H1 (cell line): ENCODE data around the gene NUP210L. TPM values are rescaled to one million over a fixed set of nuclear protein-coding genes. Genes with fewer than 3 reads are reported as not detected.
"Not testable (repeated sequence)": the region's sequence is repeated elsewhere in the genome, so short reads cannot be mapped to it uniquely, and the experiment has no call there.

Experiments used
- CTCF ChIA-PET: fragments of 300-600 bp; sonication (Branson Sonifier 250); formaldehyde crosslinking; loops from one replicate; lab custom pipeline; 2021; ENCODE audit not compliant: partially characterized antibody; lab: Charles Lee
- POLR2A ChIA-PET: fragments of 300-600 bp; sonication (Branson Sonifier 250); formaldehyde crosslinking; loops from one replicate; lab custom pipeline; 2021; ENCODE audit warnings: inconsistent platforms; ENCODE audit not compliant: partially characterized antibody; lab: Charles Lee
- DNase-seq, 2 experiments: peaks; one replicate each; pipeline versions ENCODE4 v3.0.0 to v3.0.0-alpha.2; 2010 to 2022; ENCODE audit warnings: low spot score in 2 of 2, low read depth in 1 of 2, mixed read lengths in 1 of 2
- FAIRE-seq: peaks from 2 replicates; lab custom pipeline; 2011; peaks lifted over from hg19 to GRCh38; lab: Jason Lieb, UNC
- H2AFZ ChIP-seq: 2 replicates; pipeline ENCODE4 v1.8.1; 2012; ENCODE audit warnings: low read length, inconsistent platforms
- H2AK5ac ChIP-seq: 2 replicates; pipeline ENCODE4 v1.6.1; 2013; ENCODE audit warnings: low read depth, low read length
- H2BK120ac ChIP-seq: replicated peaks from 2 replicates; pipeline ENCODE3; 2013; ENCODE audit warnings: low read depth, low read length, inconsistent platforms
- H2BK12ac ChIP-seq: 2 replicates; pipeline ENCODE4 v1.6.1; 2013; ENCODE audit warnings: low read depth, low read length
- H2BK15ac ChIP-seq: 2 replicates; pipeline ENCODE4 v1.6.1; 2013; ENCODE audit warnings: low read length
- H2BK20ac ChIP-seq: 2 replicates; pipeline ENCODE4 v1.6.1; 2013; ENCODE audit warnings: low read length
- H2BK5ac ChIP-seq: 2 replicates; pipeline ENCODE4 v1.6.1; 2013; ENCODE audit warnings: low read depth, low read length
- H3K14ac ChIP-seq: 2 replicates; pipeline ENCODE4 v1.6.1; 2013; ENCODE audit warnings: inconsistent platforms; ENCODE audit not compliant: insufficient read length
- H3K18ac ChIP-seq: 2 replicates; pipeline ENCODE4 v1.6.1; 2013; ENCODE audit warnings: low read length; ENCODE audit errors: extremely low read depth
- H3K23ac ChIP-seq: 2 replicates; pipeline ENCODE4 v1.6.1; 2013; ENCODE audit warnings: inconsistent platforms; ENCODE audit not compliant: insufficient read length
- H3K23me2 ChIP-seq: 2 replicates; pipeline ENCODE4 v1.6.1; 2013; ENCODE audit warnings: low read depth, low read length
- H3K27ac ChIP-seq: 2 replicates; pipeline ENCODE4 v1.6.1; 2011; ENCODE audit warnings: low read depth, low read length, inconsistent platforms
- H3K27me3 ChIP-seq, 4 experiments: replicated peaks in 1 of 4; 1 replicate in 1 of 4; 2 replicates in 3 of 4; pipeline versions ENCODE4 v1.6.1 to v1.8.1; 2011 to 2013; ENCODE audit warnings: low read length in 3 of 4, mild to moderate bottlenecking in 3 of 4, inconsistent platforms in 2 of 4, mixed read lengths in 2 of 4, moderate library complexity in 1 of 4; ENCODE audit not compliant: control insufficient read depth in 3 of 4, insufficient read depth in 3 of 4; ENCODE audit errors: extremely low read depth in 1 of 4
- H3K36me3 ChIP-seq, 4 experiments: 2 replicates each; pipeline versions ENCODE4 v1.6.1 to v1.8.1; 2011 to 2013; ENCODE audit warnings: mild to moderate bottlenecking in 4 of 4, low read length in 3 of 4, moderate library complexity in 2 of 4, control low read depth in 1 of 4, inconsistent platforms in 1 of 4; ENCODE audit not compliant: insufficient read depth in 4 of 4, control insufficient read depth in 2 of 4
- H3K4ac ChIP-seq: replicated peaks from 2 replicates; pipeline ENCODE3; 2013; ENCODE audit warnings: low read length, low read depth, mixed read lengths, inconsistent platforms; ENCODE audit not compliant: insufficient read length
- H3K4me1 ChIP-seq, 4 experiments: replicated peaks in 1 of 4; 1 replicate in 1 of 4; 2 replicates in 3 of 4; pipeline versions ENCODE4 v1.6.1 to v1.8.1; 2011 to 2013; ENCODE audit warnings: low read length in 3 of 4, inconsistent platforms in 2 of 4, mixed read lengths in 1 of 4; ENCODE audit not compliant: insufficient read depth in 4 of 4, control insufficient read depth in 3 of 4
- H3K4me2 ChIP-seq, 2 experiments: 2 replicates each; pipeline versions ENCODE4 v1.6.1 to v1.8.1; 2011 to 2013; ENCODE audit warnings: low read depth in 2 of 2, low read length in 2 of 2, control low read depth in 1 of 2, inconsistent platforms in 1 of 2, mild to moderate bottlenecking in 1 of 2; ENCODE audit not compliant: insufficient read depth in 1 of 2
- H3K4me3 ChIP-seq, 4 experiments: fragments of 200-600, 300-600 bp in 1 of 4; sonication (generic), shearing (Covaris generic), sonication (Bioruptor Twin) in 1 of 4; 2 replicates each; pipeline versions ENCODE4 v1.5.1 to v1.8.1; 2011 to 2016; ENCODE audit warnings: low read length in 4 of 4, low read depth in 3 of 4, control low read depth in 2 of 4, inconsistent platforms in 2 of 4, mild to moderate bottlenecking in 2 of 4, mixed read lengths in 1 of 4, moderate library complexity in 1 of 4; ENCODE audit not compliant: insufficient read depth in 2 of 4; ENCODE audit errors: extremely low read depth in 1 of 4
- H3K56ac ChIP-seq: replicated peaks from 2 replicates; pipeline ENCODE3; 2013; ENCODE audit warnings: low read depth, mild to moderate bottlenecking, mixed read lengths, low read length, inconsistent platforms; ENCODE audit not compliant: insufficient read length
- H3K79me1 ChIP-seq: 2 replicates; pipeline ENCODE4 v1.6.1; 2013; ENCODE audit warnings: low read depth, low read length, control low read depth
- H3K79me2 ChIP-seq, 2 experiments: 2 replicates each; pipeline versions ENCODE4 v1.6.1 to v1.8.1; 2012 to 2013; ENCODE audit warnings: low read length in 2 of 2, mild to moderate bottlenecking in 2 of 2, inconsistent platforms in 1 of 2; ENCODE audit not compliant: insufficient read depth in 2 of 2, control insufficient read depth in 1 of 2
- H3K9ac ChIP-seq, 4 experiments: replicated peaks in 1 of 4; 1 replicate in 1 of 4; 2 replicates in 3 of 4; pipeline versions ENCODE4 v1.6.1 to v1.8.1; 2011 to 2013; ENCODE audit warnings: low read depth in 3 of 4, low read length in 3 of 4, control low read depth in 2 of 4, mild to moderate bottlenecking in 2 of 4, moderate library complexity in 2 of 4, inconsistent platforms in 1 of 4; ENCODE audit errors: extremely low read depth in 1 of 4
- H3K9me3 ChIP-seq, 2 experiments: 2 replicates each; pipeline versions ENCODE4 v1.6.1 to v1.8.1; 2012 to 2013; ENCODE audit warnings: mild to moderate bottlenecking in 2 of 2, moderate library complexity in 2 of 2, control low read depth in 1 of 2, inconsistent platforms in 1 of 2, low read depth in 1 of 2, low read length in 1 of 2, mixed read lengths in 1 of 2; ENCODE audit not compliant: insufficient read depth in 2 of 2
- H4K20me1 ChIP-seq, 2 experiments: replicated peaks in 1 of 2; 2 replicates each; pipeline versions ENCODE3 to v1.8.1; 2011 to 2013; ENCODE audit warnings: inconsistent platforms in 2 of 2, low read length in 2 of 2, mild to moderate bottlenecking in 1 of 2; ENCODE audit not compliant: insufficient read depth in 2 of 2, control insufficient read depth in 1 of 2
- H4K5ac ChIP-seq: 2 replicates; pipeline ENCODE4 v1.6.1; 2013; ENCODE audit warnings: low read length, low read depth, mixed read lengths, inconsistent platforms; ENCODE audit not compliant: insufficient read length
- H4K8ac ChIP-seq: 2 replicates; pipeline ENCODE4 v1.8.0; 2013; ENCODE audit warnings: mild to moderate bottlenecking, moderate library complexity, low read length, inconsistent platforms; ENCODE audit not compliant: insufficient read depth; ENCODE audit errors: extremely low read depth
- H4K91ac ChIP-seq: replicated peaks from 2 replicates; pipeline ENCODE3; 2013; ENCODE audit warnings: low read length, mixed read lengths, inconsistent platforms; ENCODE audit not compliant: insufficient read length
- WGBS, 2 experiments: shearing (Covaris generic) in 1 of 2; methylation state at CpG; one replicate each; pipeline versions ENCODE4 v1.1.6 to v1.1.7; 2013 to 2015; ENCODE audit warnings: low lambda C conversion rate in 2 of 2, mixed read lengths in 2 of 2, inconsistent platforms in 1 of 2, low coverage in 1 of 2, missing lambda C conversion rate in 1 of 2; ENCODE audit not compliant: insufficient replicate concordance in 2 of 2, insufficient coverage in 1 of 2, insufficient read length in 1 of 2; ENCODE audit errors: extremely low coverage in 1 of 2, missing lambda C conversion rate in 1 of 2; 5-methylcytosine and 5-hydroxymethylcytosine counted together
- polyA plus RNA-seq, 7 experiments: library from polyadenylated mRNA; depleted of rRNA in 3 of 7; stranded (reverse) in 5 of 7; unstranded in 2 of 7; fragments of >200 nt in 5 of 7; fragments of 200-250 nt in 2 of 7; gene quantifications; 1 replicate in 5 of 7; 2 replicates in 1 of 7; 4 replicates in 1 of 7; pipeline versions ENCODE4 v1.2.1 to v1.2.3, GENCODE V29; 2011 to 2013; ENCODE audit warnings: missing spikeins in 2 of 7, mixed read lengths in 2 of 7
- total RNA-seq: library from RNA; stranded (reverse); fragmentation: NEBNext Ultra II Directional; extraction: Animal tissue kit (Norgen Biotek cat#: 25700); gene quantifications from 2 replicates; pipeline ENCODE4 v1.2.1, GENCODE V29; 2021

The NUP210L gene
- total and polyA plus RNA-seq, 2 of the 8 experiments (the other 6 are each of a cell fraction or from before 2014, with no cell fraction given), result not detected

DNA sequence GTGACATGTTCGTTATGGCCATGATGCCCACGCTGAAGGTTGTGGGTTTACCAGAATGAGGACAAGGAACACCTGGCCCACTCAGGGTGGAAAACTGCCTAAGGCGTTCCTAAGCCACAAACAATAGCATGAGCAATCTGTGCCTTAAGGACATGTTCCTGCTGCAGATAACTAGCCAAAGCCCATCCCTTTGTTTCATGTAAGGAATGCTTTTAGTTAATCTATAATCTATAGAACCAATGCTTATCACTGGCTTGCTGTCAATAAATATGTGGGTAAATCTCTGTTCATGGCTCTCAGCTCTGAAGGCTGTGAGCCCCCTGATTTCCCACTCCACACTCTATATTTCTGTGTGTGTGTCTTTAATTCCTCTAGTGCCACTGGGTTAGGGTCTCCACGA, 107.4 kb downstream of the NUP210L start:
- H3K4me3 ChIP-seq, H3K56ac ChIP-seq, H3K9ac ChIP-seq, H3K79me2 ChIP-seq, H3K36me3 ChIP-seq, H3K18ac ChIP-seq, H3K9me3 ChIP-seq, H3K27me3 ChIP-seq, DNase-seq, H2AK5ac ChIP-seq, H2BK20ac ChIP-seq, H2BK5ac ChIP-seq, H2AFZ ChIP-seq, H3K4me1 ChIP-seq, H3K14ac ChIP-seq, H4K8ac ChIP-seq, H2BK15ac ChIP-seq, H4K5ac ChIP-seq, FAIRE-seq, H3K23me2 ChIP-seq, H3K79me1 ChIP-seq, H3K4ac ChIP-seq, H2BK120ac ChIP-seq, H3K23ac ChIP-seq, H2BK12ac ChIP-seq, H4K20me1 ChIP-seq, CTCF ChIA-PET, H3K4me2 ChIP-seq, H3K27ac ChIP-seq, H4K91ac ChIP-seq: not testable (repeated sequence)
- POLR2A ChIA-PET, result interaction anchor here (1.6 kb wide), 1 partner anchor 57 kb away, joined by 5 read pairs; the partner anchor contains the start of gene RPS27
- WGBS, 2 experiments, result 63% methylated on average over 4 of the region's 4 CpGs; no CpG with 5 or more reads in 1 of the 2 experiments

- not testable (repeated sequence) for FAIRE-seq, H4K91ac ChIP-seq, H3K14ac ChIP-seq, H3K56ac ChIP-seq, H3K27me3 ChIP-seq, H3K9ac ChIP-seq, H3K9me3 ChIP-seq, H2AK5ac ChIP-seq, H2BK5ac ChIP-seq, H2AFZ ChIP-seq, H2BK15ac ChIP-seq, H3K23me2 ChIP-seq, H3K27ac ChIP-seq, H3K36me3 ChIP-seq, H2BK120ac ChIP-seq, H3K79me2 ChIP-seq, H3K4me1 ChIP-seq, H2BK12ac ChIP-seq, DNase-seq, H4K8ac ChIP-seq, H3K4ac ChIP-seq, H3K4me2 ChIP-seq, H3K79me1 ChIP-seq, H4K20me1 ChIP-seq, H3K23ac ChIP-seq, H2BK20ac ChIP-seq, H3K18ac ChIP-seq, H4K5ac ChIP-seq, H3K4me3 ChIP-seq
- ChIA-PET CTCF (interaction anchor here (1.1 kb wide), 1 partner anchor 71 kb away, joined by 3 read pairs; no protein-coding TSS in a partner anchor), POLR2A (interaction anchor here (1.4 kb wide), 1 partner anchor 43 kb away, joined by 4 read pairs; the partner anchor contains the start of gene RPS27)
- WGBS, 2 experiments, result 85% methylated on average over 1 of the region's 1 CpG; no CpG with 5 or more reads in 1 of the 2 experiments
Measured at GRCh38 chr1:154033697-154034096, 121.2 kb downstream of the NUP210L start.
